Small intestine (tissue), 7 donors: Measurements from ENCODE around the gene KCNH6. TPM values are rescaled to one million over a fixed set of nuclear protein-coding genes. Genes with fewer than 3 reads are reported as not detected.

Experiments used
- DNase-seq, 2 donors: peaks; one replicate each; pipeline versions ENCODE4 v3.0.0 to v3.0.0-alpha.2; 2013
- FAIRE-seq: peaks from 2 replicates; lab custom pipeline; 2012; peaks lifted over from hg19 to GRCh38; lab: Jason Lieb, UNC
- H3K27ac ChIP-seq, 3 donors: one replicate each; pipeline ENCODE4 v1.5.1; 2013; ENCODE audit warnings: low read length in 2 of 3, mild to moderate bottlenecking in 2 of 3, control low read depth in 1 of 3, inconsistent platforms in 1 of 3, low read depth in 1 of 3, moderate library complexity in 1 of 3
- H3K27me3 ChIP-seq, 3 donors: one replicate each; pipeline ENCODE4 v1.6.1; 2013; ENCODE audit warnings: low read length in 3 of 3, inconsistent platforms in 1 of 3; ENCODE audit not compliant: control insufficient read depth in 3 of 3, insufficient read depth in 3 of 3
- H3K36me3 ChIP-seq, 3 donors: one replicate each; pipeline ENCODE4 v1.6.1; 2013; ENCODE audit warnings: low read length in 3 of 3, inconsistent platforms in 1 of 3, low read depth in 1 of 3, mild to moderate bottlenecking in 1 of 3, moderate library complexity in 1 of 3; ENCODE audit not compliant: control insufficient read depth in 3 of 3, insufficient read depth in 2 of 3
- H3K4me1 ChIP-seq, 3 donors: one replicate each; pipeline ENCODE4 v1.6.1; 2013; ENCODE audit warnings: low read length in 2 of 3, inconsistent platforms in 1 of 3, low read depth in 1 of 3, mild to moderate bottlenecking in 1 of 3, moderate library complexity in 1 of 3; ENCODE audit not compliant: control insufficient read depth in 3 of 3, insufficient read depth in 2 of 3
- H3K4me3 ChIP-seq, 3 donors: one replicate each; pipeline ENCODE4 v1.5.1; 2013; ENCODE audit warnings: low read length in 3 of 3, control low read depth in 1 of 3, inconsistent platforms in 1 of 3, low read depth in 1 of 3, mild to moderate bottlenecking in 1 of 3, moderate library complexity in 1 of 3
- H3K9me3 ChIP-seq, 2 donors: one replicate each; pipeline ENCODE4 v1.6.1; 2013; ENCODE audit warnings: low read depth in 1 of 2, low read length in 1 of 2; ENCODE audit not compliant: control insufficient read depth in 2 of 2, insufficient read depth in 1 of 2
- WGBS, 3 donors: extraction: QIAGEN DNeasy Blood & Tissue Kit; methylation state at CpG; one replicate each; pipeline ENCODE4 v1.1.7; 2013; 5-methylcytosine and 5-hydroxymethylcytosine counted together
- polyA plus RNA-seq, 4 donors: library from polyadenylated mRNA; stranded (reverse) in 3 of 4; unstranded in 1 of 4; fragments of 200-250 nt in 3 of 4; fragments of 120-200 nt in 1 of 4; gene quantifications; one replicate each; pipeline versions ENCODE4 v1.2.1 to v1.2.3, GENCODE V29; 2013
- donor health status: healthy with polysubstance abuse.
- donor health status: control.
- donor health status: control.
- donor health status: Bipolar disorder and iron deficiency.
- donor health status: healthy.

The KCNH6 gene
- polyA plus RNA-seq, 4 donors = 0.43 to 8.0 (median 0.76) TPM

- no peaks in the 10 kb centered on the region for H3K9me3 ChIP-seq
- H3K27me3 ChIP-seq = no peaks in the 10 kb centered on the region
- peak overlapping the region in 1 of 3 donors; percentile 69 for H3K27ac ChIP-seq
- H3K4me3 ChIP-seq = no peak overlapping the region
- WGBS, 3 donors = 65 to 72% (median 65%) methylated on average over 16 of the region's 16 CpGs
- peaks cover 0 to 54% (median 6%) of the 10 kb centered on the region in 3 donors for H3K36me3 ChIP-seq
- FAIRE-seq = no peak
- peaks cover 0 to 5% (median 0%) of the 10 kb centered on the region in 3 donors for H3K4me1 ChIP-seq
- peak in 1 of 2 donors; percentile 39 for DNase-seq
Observed at GRCh38 chr17:63497708-63498483, 25.3 kb upstream of the KCNH6 start.

DNA sequence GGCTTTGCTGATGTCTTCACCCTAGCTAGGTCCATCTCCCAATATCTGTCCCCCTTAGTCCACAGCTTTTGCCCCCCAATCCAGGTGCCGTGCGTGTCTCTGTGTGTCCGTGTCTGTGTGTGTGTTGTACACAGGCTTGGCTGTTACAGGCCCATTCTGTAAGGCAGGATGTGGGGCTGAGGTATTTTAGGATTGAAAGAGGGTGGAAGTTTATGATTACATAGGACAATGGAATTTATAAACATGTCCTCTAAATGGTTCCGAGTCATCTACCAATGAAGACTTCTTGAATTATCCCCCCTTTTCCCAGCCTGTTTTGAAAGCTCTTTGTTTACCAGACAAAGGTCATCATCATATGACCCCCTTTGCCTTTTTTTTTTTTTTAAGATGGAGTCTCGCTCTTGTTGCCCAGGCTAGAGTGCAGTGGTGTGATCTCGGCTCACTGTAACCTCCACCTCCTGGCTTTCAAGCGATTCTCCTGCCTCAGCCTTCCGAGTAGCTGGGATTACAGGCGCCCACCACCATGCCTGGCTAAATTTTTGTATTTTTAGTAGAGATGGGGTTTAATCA is 24.4 kb upstream of the KCNH6 start:
- peaks cover 0 to 45% (median 5%) of the 10 kb centered on the region in 3 donors for H3K36me3 ChIP-seq
- H3K27me3 ChIP-seq = no peaks in the 10 kb centered on the region
- no peak for DNase-seq
- no peaks in the 10 kb centered on the region for H3K9me3 ChIP-seq
- no peak overlapping the region for H3K4me3 ChIP-seq
- H3K27ac ChIP-seq = peak overlapping the region in 2 of 3 donors; percentile 27 to 69
- 73 to 90% (median 86%) methylated on average over 9 of the region's 9 CpGs for WGBS, 3 donors
- H3K4me1 ChIP-seq = peaks cover 0 to 8% (median 0%) of the 10 kb centered on the region in 3 donors
- FAIRE-seq = no peak

- Histone ChIP-seq H3K27ac (peak overlapping the region in 1 of 3 donors; percentile 38), H3K4me1 (peaks cover 0 to 11% (median 0%) of the 10 kb centered on the region in 3 donors), H3K36me3 (peaks cover 0 to 26% (median 2%) of the 10 kb centered on the region in 3 donors), H3K27me3 (no peaks in the 10 kb centered on the region), H3K9me3 (peaks cover 0 to 6% of the 10 kb centered on the region in 2 donors), H3K4me3 (no peak overlapping the region)
- DNase-seq (peak in 1 of 2 donors; percentile 47), FAIRE-seq (no peak)
- 55 to 59% (median 57%) methylated on average over 14 of the region's 14 CpGs for WGBS, 3 donors
Observed at GRCh38 chr17:63500543-63501390, 22.4 kb upstream of the KCNH6 start.

GRCh38 chr17:63503341-63503705 is 19.8 kb upstream of the KCNH6 start:
- no peak for FAIRE-seq
- no peak overlapping the region for H3K4me3 ChIP-seq
- peaks cover 0 to 2% (median 0%) of the 10 kb centered on the region in 3 donors for H3K36me3 ChIP-seq
- WGBS, 3 donors = 55 to 65% (median 62%) methylated on average over 8 of the region's 8 CpGs
- peak in 1 of 2 donors; percentile 59 for DNase-seq
- peaks cover 0 to 6% of the 10 kb centered on the region in 2 donors for H3K9me3 ChIP-seq
- H3K27me3 ChIP-seq = no peaks in the 10 kb centered on the region
- peaks cover 0 to 11% (median 0%) of the 10 kb centered on the region in 3 donors for H3K4me1 ChIP-seq
- H3K27ac ChIP-seq = no peak overlapping the region

DNA sequence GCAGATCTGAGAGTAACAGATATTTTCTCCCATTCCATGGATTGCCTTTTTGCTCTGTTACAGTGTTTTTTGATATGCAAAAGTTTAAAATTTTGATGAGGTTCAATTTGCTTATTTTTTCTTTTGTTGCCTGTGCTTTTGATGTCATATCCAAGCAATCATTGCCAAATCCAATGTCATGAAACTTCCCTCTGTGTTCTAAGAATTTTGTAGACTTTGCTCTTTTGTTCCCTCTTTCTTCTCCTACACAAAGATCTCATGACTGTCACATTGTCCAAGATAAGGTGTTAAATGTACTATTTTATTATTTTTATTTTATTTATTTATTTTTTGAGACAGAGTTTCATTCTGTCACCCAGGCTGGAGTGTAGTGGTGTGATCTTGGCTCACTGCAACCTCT is 18.9 kb upstream of the KCNH6 start:
- peak in 1 of 2 donors; percentile 46 for DNase-seq
- Histone ChIP-seq H3K36me3 (no peaks in the 10 kb centered on the region), H3K4me1 (peaks cover 0 to 11% (median 0%) of the 10 kb centered on the region in 3 donors), H3K4me3 (no peak overlapping the region), H3K27ac (no peak overlapping the region), H3K27me3 (no peaks in the 10 kb centered on the region), H3K9me3 (peaks cover 0 to 6% of the 10 kb centered on the region in 2 donors)
- FAIRE-seq = no peak

- Histone ChIP-seq H3K27me3 (no peaks in the 10 kb centered on the region), H3K27ac (no peak overlapping the region), H3K9me3 (peaks cover 0 to 6% of the 10 kb centered on the region in 2 donors), H3K4me1 (peaks cover 0 to 10% (median 0%) of the 10 kb centered on the region in 3 donors), H3K36me3 (no peaks in the 10 kb centered on the region), H3K4me3 (no peak overlapping the region)
- no peak for DNase-seq
- 88 to 96% (median 90%) methylated on average over 9 of the region's 9 CpGs for WGBS, 3 donors
- no peak for FAIRE-seq
Observed at GRCh38 chr17:63505341-63505740, 17.8 kb upstream of the KCNH6 start.

GRCh38 chr17:63506627-63507026 is 16.5 kb upstream of the KCNH6 start:
- no peak overlapping the region for H3K4me3 ChIP-seq
- FAIRE-seq = no peak
- H3K4me1 ChIP-seq = peaks cover 0 to 7% (median 0%) of the 10 kb centered on the region in 3 donors
- DNase-seq = no peak
- 87 to 95% (median 91%) methylated on average over 3 of the region's 3 CpGs for WGBS, 3 donors
- H3K9me3 ChIP-seq = peaks cover 0 to 6% of the 10 kb centered on the region in 2 donors
- H3K36me3 ChIP-seq = no peaks in the 10 kb centered on the region
- H3K27ac ChIP-seq = no peak overlapping the region
- H3K27me3 ChIP-seq = no peaks in the 10 kb centered on the region

- no peak for DNase-seq
- H3K4me1 ChIP-seq = no peaks in the 10 kb centered on the region
- no peak overlapping the region for H3K4me3 ChIP-seq
- no peak for FAIRE-seq
- H3K27me3 ChIP-seq = no peaks in the 10 kb centered on the region
- H3K9me3 ChIP-seq = no peaks in the 10 kb centered on the region
- no peaks in the 10 kb centered on the region for H3K36me3 ChIP-seq
- 87 to 95% (median 88%) methylated on average over 8 of the region's 8 CpGs for WGBS, 3 donors
- H3K27ac ChIP-seq = no peak overlapping the region
Observed at GRCh38 chr17:63511331-63511730, 11.8 kb upstream of the KCNH6 start.
